OCI-LY7 (cell line): ENCODE results near the gene MYOCD. TPM values are rescaled to one million over a fixed set of nuclear protein-coding genes. Genes with fewer than 3 reads are reported as not detected.

Experiments
- BruUV-seq: library from RNA; stranded (reverse); fragments of 400-500 nt; replicated peaks from 2 replicates; lab custom pipeline; 2021; lab: Mats Ljungman, UMichigan
- CTCF ChIA-PET: fragments of 300-600 bp; sonication (Branson Sonifier 250); formaldehyde crosslinking; loops from one replicate; lab custom pipeline; 2022; ENCODE audit warnings: antibody characterized with exemption; ENCODE audit not compliant: unreplicated experiment; lab: Charles Lee
- POLR2A ChIA-PET: fragments of 300-600 bp; sonication (Branson Sonifier 250); formaldehyde crosslinking; loops from one replicate; lab custom pipeline; 2022; ENCODE audit warnings: antibody characterized with exemption; lab: Charles Lee
- DNase-seq: peaks from one replicate; pipeline ENCODE4 v3.0.0-alpha.2; 2015; ENCODE audit warnings: low spot score
- H2AFZ ChIP-seq: fragments of 200-600 bp; sonication (generic), shearing (Covaris generic); 2 replicates; pipeline ENCODE4 v1.6.1; 2014; ENCODE audit warnings: mild to moderate bottlenecking, antibody characterized with exemption, low read length, moderate library complexity
- H3K27ac ChIP-seq: fragments of 200-600 bp; sonication (generic); 2 replicates; pipeline ENCODE4 v1.5.1; 2014; ENCODE audit warnings: mixed run types, low read depth, mild to moderate bottlenecking, moderate library complexity, low read length, inconsistent platforms; ENCODE audit not compliant: poor library complexity, severe bottlenecking
- H3K36me3 ChIP-seq: fragments of 200-600 bp; sonication (generic); 2 replicates; pipeline ENCODE4 v1.6.1; 2014; ENCODE audit warnings: mild to moderate bottlenecking, antibody characterized with exemption, low read length, moderate library complexity, mixed read lengths; ENCODE audit not compliant: insufficient read depth
- H3K4me1 ChIP-seq: fragments of 200-600 bp; sonication (generic); 2 replicates; pipeline ENCODE4 v1.5.1; 2014; ENCODE audit warnings: mild to moderate bottlenecking, low read length; ENCODE audit not compliant: insufficient read depth, poor library complexity, severe bottlenecking
- H3K4me2 ChIP-seq: fragments of 200-600 bp; sonication (generic); 2 replicates; pipeline ENCODE4 v1.6.1; 2014; ENCODE audit warnings: mild to moderate bottlenecking, low read length
- H3K4me3 ChIP-seq: fragments of 200-600 bp; sonication (generic); 2 replicates; pipeline ENCODE4 v1.5.1; 2014; ENCODE audit warnings: mild to moderate bottlenecking, low read depth, low read length; ENCODE audit not compliant: poor library complexity, severe bottlenecking
- H3K79me2 ChIP-seq: fragments of 200-600 bp; sonication (generic); 2 replicates; pipeline ENCODE4 v1.6.1; 2016; ENCODE audit warnings: low read depth, mild to moderate bottlenecking, low read length, moderate library complexity, mixed read lengths; ENCODE audit not compliant: insufficient read depth
- H3K9me2 ChIP-seq: fragments of 200-600 bp; sonication (generic); 2 replicates; pipeline ENCODE4 v1.6.1; 2016; ENCODE audit warnings: mild to moderate bottlenecking, low read length, mixed read lengths; ENCODE audit not compliant: insufficient read depth
- H3K9me3 ChIP-seq: fragments of 200-600 bp; sonication (generic); 2 replicates; pipeline ENCODE4 v1.6.1; 2014; ENCODE audit warnings: mild to moderate bottlenecking, mixed run types, low read length, mixed read lengths
- H4K20me1 ChIP-seq: fragments of 200-600 bp; sonication (generic); 2 replicates; pipeline ENCODE4 v1.6.1; 2014; ENCODE audit warnings: mild to moderate bottlenecking, antibody characterized with exemption, low read length, moderate library complexity, mixed read lengths; ENCODE audit not compliant: insufficient read depth
- CTCF ChIP-seq: fragments of 200-600 bp; sonication (generic); conservative IDR thresholded peaks from 2 replicates; pipeline ENCODE4 v1.5.1; 2014; ENCODE audit warnings: mild to moderate bottlenecking, antibody characterized with exemption, low read length, moderate library complexity, mixed read lengths
- EZH2phosphoT487 ChIP-seq: fragments of 200-600 bp; sonication (generic); IDR thresholded peaks from 2 replicates; pipeline ENCODE4 v1.6.1; 2018; ENCODE audit warnings: low read depth, borderline replicate concordance, mild to moderate bottlenecking, mixed run types, antibody characterized with exemption, low read length, moderate library complexity, mixed read lengths
- intact Hi-C: fragments of 100-400 bp; cut with micrococcal nuclease; formaldehyde crosslinking; loops from one replicate; pipeline ENCODE4 v1.10.0; 2022; ENCODE audit not compliant: unreplicated experiment
- total RNA-seq, 2 experiments: library from RNA; depleted of rRNA in 1 of 2; stranded (reverse); fragments of >200 nt in 1 of 2; shearing (Covaris generic) in 1 of 2; gene quantifications; 2 replicates each; pipeline ENCODE4 v1.2.3, GENCODE V29; 2014 to 2022

Gene MYOCD
- total RNA-seq, 2 experiments from 2014 or later: not detected

- TF ChIP-seq EZH2phosphoT487 (no peak), CTCF (no peak)
- BruUV-seq: no TSS peak
Observed at GRCh38 chr17:12673788-12674187, 8.1 kb downstream of the MYOCD start.

GRCh38 chr17:12680407-12680897, 14.8 kb downstream of the MYOCD start:
- Histone ChIP-seq H3K4me2 (no peak overlapping the region), H2AFZ (no peak overlapping the region), H3K9me3 (no peaks in the 10 kb centered on the region), H3K9me2 (no peaks in the 10 kb centered on the region), H3K4me1 (no peaks in the 10 kb centered on the region), H4K20me1 (no peaks in the 10 kb centered on the region), H3K36me3 (no peaks in the 10 kb centered on the region), H3K27ac (no peak overlapping the region), H3K79me2 (no peaks in the 10 kb centered on the region), H3K4me3 (no peak overlapping the region)
- POLR2A ChIA-PET: interaction anchor here (0.7 kb wide), 1 partner anchor 262 kb away, joined by 3 read pairs; no protein-coding TSS in a partner anchor
- intact Hi-C loops: no loop called here
- no TSS peak for BruUV-seq
- TF ChIP-seq CTCF (no peak), EZH2phosphoT487 (no peak)
- CTCF ChIA-PET: no interaction called here
- DNase-seq: no peak

More at GRCh38 chr17:12673788-12674187, 8.1 kb downstream of the MYOCD start:
- CTCF ChIA-PET: no interaction called here
- H3K79me2 ChIP-seq: no peaks in the 10 kb centered on the region
- intact Hi-C loops: loop anchor here (10.0 kb wide), 1 partner anchor 69 kb away; no protein-coding TSS in a partner anchor
- H3K4me2 ChIP-seq: no peak overlapping the region
- H2AFZ ChIP-seq: no peak overlapping the region
- no peak for DNase-seq
- H3K36me3 ChIP-seq: no peaks in the 10 kb centered on the region
- no peaks in the 10 kb centered on the region for H4K20me1 ChIP-seq
- no peaks in the 10 kb centered on the region for H3K9me3 ChIP-seq
- H3K9me2 ChIP-seq: no peaks in the 10 kb centered on the region
- POLR2A ChIA-PET: no interaction called here
- H3K4me3 ChIP-seq: no peak overlapping the region
- H3K4me1 ChIP-seq: no peaks in the 10 kb centered on the region
- H3K27ac ChIP-seq: no peak overlapping the region

- no peak for DNase-seq
- no TSS peak for BruUV-seq
- ChIA-PET POLR2A (interaction anchor here (0.5 kb wide), 1 partner anchor 440 kb away, joined by 7 read pairs; no protein-coding TSS in a partner anchor), CTCF (no interaction called here)
- Histone ChIP-seq H3K9me2 (no peaks in the 10 kb centered on the region), H3K79me2 (no peaks in the 10 kb centered on the region), H4K20me1 (no peaks in the 10 kb centered on the region), H3K4me2 (no peak overlapping the region), H3K4me3 (no peak overlapping the region), H3K27ac (no peak overlapping the region), H2AFZ (no peak overlapping the region), H3K4me1 (no peaks in the 10 kb centered on the region), H3K36me3 (no peaks in the 10 kb centered on the region), H3K9me3 (no peaks in the 10 kb centered on the region)
- intact Hi-C loops: no loop called here
- TF ChIP-seq CTCF: no peak
Observed at GRCh38 chr17:12680993-12681392, 15.3 kb downstream of the MYOCD start.
